Measurements from ENCODE around the gene TMEM181.

DNA sequence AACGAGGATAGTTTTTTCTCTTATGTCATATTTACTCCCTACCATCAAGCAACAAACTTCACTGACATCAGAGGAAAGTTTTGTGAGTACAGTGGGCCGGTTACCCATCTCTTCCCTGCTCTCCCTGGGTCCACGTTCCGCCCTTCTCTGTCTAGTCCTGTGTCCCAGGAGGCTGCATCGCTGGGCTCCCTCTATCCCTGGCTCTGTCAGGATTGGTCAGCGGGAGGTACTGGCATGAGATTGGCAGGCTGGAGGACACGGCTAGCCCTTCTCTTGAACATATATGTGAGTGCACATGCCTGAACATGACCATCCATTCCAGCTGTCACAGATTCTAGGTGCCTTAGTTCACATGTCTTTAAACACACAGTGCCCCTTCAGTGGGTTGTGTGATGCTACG lies 30.3 kb upstream of the TMEM181 start:
- TF ChIP-seq, protein P1, sequence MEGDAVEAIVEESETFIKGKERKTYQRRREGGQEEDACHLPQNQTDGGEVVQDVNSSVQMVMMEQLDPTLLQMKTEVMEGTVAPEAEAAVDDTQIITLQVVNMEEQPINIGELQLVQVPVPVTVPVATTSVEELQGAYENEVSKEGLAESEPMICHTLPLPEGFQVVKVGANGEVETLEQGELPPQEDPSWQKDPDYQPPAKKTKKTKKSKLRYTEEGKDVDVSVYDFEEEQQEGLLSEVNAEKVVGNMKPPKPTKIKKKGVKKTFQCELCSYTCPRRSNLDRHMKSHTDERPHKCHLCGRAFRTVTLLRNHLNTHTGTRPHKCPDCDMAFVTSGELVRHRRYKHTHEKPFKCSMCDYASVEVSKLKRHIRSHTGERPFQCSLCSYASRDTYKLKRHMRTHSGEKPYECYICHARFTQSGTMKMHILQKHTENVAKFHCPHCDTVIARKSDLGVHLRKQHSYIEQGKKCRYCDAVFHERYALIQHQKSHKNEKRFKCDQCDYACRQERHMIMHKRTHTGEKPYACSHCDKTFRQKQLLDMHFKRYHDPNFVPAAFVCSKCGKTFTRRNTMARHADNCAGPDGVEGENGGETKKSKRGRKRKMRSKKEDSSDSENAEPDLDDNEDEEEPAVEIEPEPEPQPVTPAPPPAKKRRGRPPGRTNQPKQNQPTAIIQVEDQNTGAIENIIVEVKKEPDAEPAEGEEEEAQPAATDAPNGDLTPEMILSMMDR (IDR thresholded peaks at IDR 0.05) = no peak
- TF ChIP-seq FOXM1 (IDR thresholded peaks at IDR 0.05; ENCODE audit: low read depth) = no peak
- no peak for TF ChIP-seq YY1 (IDR thresholded peaks at IDR 0.05; ENCODE audit: low read depth)
- TF ChIP-seq POLR2AphosphoS5 (IDR thresholded peaks at IDR 0.05; ENCODE audit: low read depth, low read length) = no peak
- TF ChIP-seq TEAD4 (IDR thresholded peaks at IDR 0.05; ENCODE audit: borderline replicate concordance, insufficient read depth) = no peak
- TF ChIP-seq, protein P2, sequence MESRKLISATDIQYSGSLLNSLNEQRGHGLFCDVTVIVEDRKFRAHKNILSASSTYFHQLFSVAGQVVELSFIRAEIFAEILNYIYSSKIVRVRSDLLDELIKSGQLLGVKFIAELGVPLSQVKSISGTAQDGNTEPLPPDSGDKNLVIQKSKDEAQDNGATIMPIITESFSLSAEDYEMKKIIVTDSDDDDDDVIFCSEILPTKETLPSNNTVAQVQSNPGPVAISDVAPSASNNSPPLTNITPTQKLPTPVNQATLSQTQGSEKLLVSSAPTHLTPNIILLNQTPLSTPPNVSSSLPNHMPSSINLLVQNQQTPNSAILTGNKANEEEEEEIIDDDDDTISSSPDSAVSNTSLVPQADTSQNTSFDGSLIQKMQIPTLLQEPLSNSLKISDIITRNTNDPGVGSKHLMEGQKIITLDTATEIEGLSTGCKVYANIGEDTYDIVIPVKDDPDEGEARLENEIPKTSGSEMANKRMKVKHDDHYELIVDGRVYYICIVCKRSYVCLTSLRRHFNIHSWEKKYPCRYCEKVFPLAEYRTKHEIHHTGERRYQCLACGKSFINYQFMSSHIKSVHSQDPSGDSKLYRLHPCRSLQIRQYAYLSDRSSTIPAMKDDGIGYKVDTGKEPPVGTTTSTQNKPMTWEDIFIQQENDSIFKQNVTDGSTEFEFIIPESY (IDR thresholded peaks at IDR 0.05; ENCODE audit: borderline replicate concordance, low read depth) = no peak
- no peak for TF ChIP-seq NFIC (IDR thresholded peaks at IDR 0.05; ENCODE audit: borderline replicate concordance)
- no peak for TF ChIP-seq RAD21 (IDR thresholded peaks at IDR 0.05; ENCODE audit: low read length)
